Astrocyte of the cerebellum (primary cell): Measurements from ENCODE around the gene PIP4P1.

Source experiments
- DNase-seq: peaks from one replicate; pipeline ENCODE4 v3.0.0-alpha.2; 2011; ENCODE audit warnings: low read depth
- H3K4me3 ChIP-seq: 2 replicates; pipeline ENCODE4 v1.5.1; 2011; ENCODE audit warnings: mild to moderate bottlenecking, low read depth, low read length, moderate library complexity
- CTCF ChIP-seq: IDR thresholded peaks from 2 replicates; pipeline ENCODE4 v1.5.1; 2012; ENCODE audit warnings: low read length, low read depth, moderate library complexity, mild to moderate bottlenecking; ENCODE audit errors: missing control alignments
- in situ Hi-C: cut with HindIII; loops from 2 replicates; pipeline ENCODE4 v1.10.0; 2017; ENCODE audit warnings: low sequenced_read_pairs

PIP4P1 gene

DNA sequence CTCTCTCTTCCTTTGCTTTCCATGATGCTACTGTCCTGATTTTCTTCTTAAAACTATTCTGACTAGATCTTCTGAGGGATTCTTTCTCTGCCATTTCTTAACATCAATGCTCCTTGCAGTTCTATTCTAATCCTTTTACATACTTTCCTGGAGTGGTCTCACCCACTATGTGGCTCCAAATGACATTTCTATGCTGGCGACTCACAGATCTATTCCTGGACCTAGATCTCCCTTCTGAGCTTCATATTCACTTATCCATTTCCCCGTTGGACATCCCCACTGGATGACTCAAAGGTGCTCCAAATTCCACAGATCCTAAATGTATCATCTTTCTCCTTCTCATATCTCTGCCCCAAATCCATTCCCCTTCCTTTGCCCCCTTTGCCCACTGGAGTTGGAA lies 52.0 kb downstream of the PIP4P1 start:
- in situ Hi-C loops = no loop called here
- H3K4me3 ChIP-seq = no peak overlapping the region
- no peak for TF ChIP-seq CTCF
- DNase-seq = no peak
